AG09309 (cell line): ENCODE measurements around the gene C19orf25.

Source experiments
- DNase-seq: peaks from one replicate; pipeline ENCODE4 v3.0.0-alpha.2; 2010; ENCODE audit warnings: low read depth
- H3K4me3 ChIP-seq: 2 replicates; pipeline ENCODE4 v1.5.1; 2011; ENCODE audit warnings: mild to moderate bottlenecking, low read depth, low read length, moderate library complexity; ENCODE audit not compliant: control insufficient read depth
- TF ChIP-seq, protein P1 (sequence below): IDR thresholded peaks from 2 replicates; pipeline ENCODE4 v1.5.1; 2011; ENCODE audit warnings: mild to moderate bottlenecking, low read depth, low read length, inconsistent platforms; ENCODE audit not compliant: insufficient read depth, control insufficient read depth; ENCODE audit errors: missing control alignments

The C19orf25 gene

DNA sequence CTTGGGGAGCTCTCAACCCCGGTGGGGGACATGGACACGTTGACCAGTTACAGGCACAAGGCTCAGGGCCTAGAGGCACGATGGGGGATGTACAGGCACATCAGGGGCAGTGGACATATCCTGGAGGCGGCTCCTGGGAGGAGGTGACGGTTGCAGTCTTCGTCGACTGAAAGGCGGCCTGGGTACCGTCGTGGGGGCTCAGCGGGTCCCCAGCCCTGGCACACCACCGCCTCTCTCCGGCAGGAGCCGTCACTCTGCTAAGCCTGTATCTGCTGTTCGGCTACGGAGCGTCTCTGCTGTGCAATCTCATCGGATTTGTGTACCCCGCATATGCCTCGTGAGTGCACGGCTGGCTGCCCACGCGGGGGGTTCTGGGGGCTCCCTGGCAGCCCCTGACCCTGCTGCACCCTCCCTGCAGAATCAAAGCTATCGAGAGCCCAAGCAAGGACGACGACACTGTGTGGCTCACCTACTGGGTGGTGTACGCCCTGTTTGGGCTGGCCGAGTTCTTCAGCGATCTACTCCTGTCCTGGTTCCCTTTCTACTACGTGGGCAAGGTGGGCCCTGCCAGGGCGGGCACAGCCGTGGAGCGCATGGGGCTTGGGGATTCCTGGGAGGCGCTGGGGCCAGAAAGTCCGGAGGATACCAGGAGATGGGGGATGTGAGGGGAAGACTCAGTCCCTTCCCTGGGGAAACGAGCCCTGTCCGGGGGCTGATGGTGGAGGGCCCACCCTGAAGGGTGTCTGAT lies 16.2 kb upstream of the C19orf25 start:
- H3K4me3 ChIP-seq = no peak overlapping the region
- DNase-seq = no peak
- TF ChIP-seq, protein P1, sequence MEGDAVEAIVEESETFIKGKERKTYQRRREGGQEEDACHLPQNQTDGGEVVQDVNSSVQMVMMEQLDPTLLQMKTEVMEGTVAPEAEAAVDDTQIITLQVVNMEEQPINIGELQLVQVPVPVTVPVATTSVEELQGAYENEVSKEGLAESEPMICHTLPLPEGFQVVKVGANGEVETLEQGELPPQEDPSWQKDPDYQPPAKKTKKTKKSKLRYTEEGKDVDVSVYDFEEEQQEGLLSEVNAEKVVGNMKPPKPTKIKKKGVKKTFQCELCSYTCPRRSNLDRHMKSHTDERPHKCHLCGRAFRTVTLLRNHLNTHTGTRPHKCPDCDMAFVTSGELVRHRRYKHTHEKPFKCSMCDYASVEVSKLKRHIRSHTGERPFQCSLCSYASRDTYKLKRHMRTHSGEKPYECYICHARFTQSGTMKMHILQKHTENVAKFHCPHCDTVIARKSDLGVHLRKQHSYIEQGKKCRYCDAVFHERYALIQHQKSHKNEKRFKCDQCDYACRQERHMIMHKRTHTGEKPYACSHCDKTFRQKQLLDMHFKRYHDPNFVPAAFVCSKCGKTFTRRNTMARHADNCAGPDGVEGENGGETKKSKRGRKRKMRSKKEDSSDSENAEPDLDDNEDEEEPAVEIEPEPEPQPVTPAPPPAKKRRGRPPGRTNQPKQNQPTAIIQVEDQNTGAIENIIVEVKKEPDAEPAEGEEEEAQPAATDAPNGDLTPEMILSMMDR = no peak

DNA sequence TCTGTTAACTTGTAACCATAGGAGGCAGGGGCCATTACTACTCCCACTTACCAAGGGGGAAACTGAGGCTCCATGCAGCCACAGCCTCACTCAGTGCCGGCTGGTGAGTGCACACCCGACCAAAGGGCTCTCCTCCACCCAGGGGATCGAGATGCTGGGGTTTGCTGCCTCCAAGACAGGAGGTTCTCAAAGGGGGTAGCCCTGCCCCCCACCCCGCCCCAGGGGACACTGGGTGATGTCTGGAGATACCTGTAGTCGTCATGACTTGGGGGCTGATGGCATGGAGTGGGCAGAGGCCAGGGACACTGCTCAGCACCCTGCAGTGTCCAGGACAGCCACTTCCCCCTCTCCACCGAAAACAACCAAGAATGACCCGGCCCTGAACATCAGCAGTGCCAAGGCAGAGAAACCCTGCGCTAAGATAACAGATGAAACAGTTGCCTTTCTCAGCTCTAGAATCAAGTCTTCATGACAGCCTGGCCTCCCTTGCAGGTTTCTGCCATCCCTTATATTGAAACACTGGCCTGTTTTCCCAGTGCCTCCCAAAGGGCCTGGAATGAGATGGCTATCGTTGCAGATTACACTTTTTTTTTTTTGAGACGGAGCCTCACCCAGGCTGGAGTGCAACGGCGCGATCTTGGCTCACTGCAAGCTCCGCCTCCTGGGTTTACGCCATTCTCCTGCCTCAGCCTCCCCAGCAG lies 15.2 kb upstream of the C19orf25 start:
- TF ChIP-seq, protein P1 = no peak
- DNase-seq = no peak
- H3K4me3 ChIP-seq = no peak overlapping the region

DNA sequence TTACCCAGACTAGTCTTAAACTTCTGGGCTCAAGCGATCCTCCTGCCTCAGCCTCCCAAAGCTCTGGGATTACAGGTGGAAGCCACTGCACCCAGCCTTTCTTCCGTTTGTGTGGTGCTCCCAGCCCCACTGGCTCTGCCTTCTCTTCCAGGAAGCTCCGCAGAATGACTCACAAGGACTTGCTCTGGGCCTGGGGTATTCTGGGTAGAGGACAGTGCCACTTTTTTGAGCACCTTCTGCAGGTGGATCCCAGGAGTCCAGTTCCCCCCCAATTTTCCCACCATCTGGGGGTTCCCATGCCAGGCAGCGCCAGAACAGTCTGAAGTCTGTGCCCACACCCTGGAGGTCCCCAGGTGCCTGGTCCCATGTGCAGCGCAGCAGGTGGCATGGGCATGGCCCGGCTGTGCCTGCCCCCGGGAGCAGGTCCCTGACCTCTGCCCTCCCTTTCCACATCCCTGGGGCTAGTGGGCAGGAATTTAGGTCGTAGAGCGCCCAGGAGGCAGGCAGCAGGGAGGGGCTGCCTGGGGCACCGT lies 13.5 kb upstream of the C19orf25 start:
- TF ChIP-seq, protein P1 = no peak

DNA sequence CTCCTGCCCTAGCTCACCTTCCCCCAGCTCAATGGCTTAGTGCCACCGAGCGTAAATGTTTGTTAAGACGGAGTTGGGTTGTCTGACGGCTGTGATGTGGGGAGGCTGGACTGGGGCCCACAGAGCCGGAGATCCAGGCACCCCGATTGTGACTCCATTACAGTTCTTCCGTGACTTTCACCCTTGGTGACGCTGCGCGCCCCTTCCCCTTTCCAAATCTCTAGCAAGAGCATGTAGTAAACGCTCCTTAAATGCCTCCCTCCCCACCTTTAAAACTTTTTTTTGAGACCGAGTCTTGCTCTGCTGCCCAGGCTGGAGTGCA lies 12.8 kb upstream of the C19orf25 start:
- no peak overlapping the region for H3K4me3 ChIP-seq
- DNase-seq = no peak
- TF ChIP-seq, protein P1 = no peak

More for the DNA sequence above, 13.5 kb upstream of the C19orf25 start:
- DNase-seq = no peak
- H3K4me3 ChIP-seq = no peak overlapping the region

DNA sequence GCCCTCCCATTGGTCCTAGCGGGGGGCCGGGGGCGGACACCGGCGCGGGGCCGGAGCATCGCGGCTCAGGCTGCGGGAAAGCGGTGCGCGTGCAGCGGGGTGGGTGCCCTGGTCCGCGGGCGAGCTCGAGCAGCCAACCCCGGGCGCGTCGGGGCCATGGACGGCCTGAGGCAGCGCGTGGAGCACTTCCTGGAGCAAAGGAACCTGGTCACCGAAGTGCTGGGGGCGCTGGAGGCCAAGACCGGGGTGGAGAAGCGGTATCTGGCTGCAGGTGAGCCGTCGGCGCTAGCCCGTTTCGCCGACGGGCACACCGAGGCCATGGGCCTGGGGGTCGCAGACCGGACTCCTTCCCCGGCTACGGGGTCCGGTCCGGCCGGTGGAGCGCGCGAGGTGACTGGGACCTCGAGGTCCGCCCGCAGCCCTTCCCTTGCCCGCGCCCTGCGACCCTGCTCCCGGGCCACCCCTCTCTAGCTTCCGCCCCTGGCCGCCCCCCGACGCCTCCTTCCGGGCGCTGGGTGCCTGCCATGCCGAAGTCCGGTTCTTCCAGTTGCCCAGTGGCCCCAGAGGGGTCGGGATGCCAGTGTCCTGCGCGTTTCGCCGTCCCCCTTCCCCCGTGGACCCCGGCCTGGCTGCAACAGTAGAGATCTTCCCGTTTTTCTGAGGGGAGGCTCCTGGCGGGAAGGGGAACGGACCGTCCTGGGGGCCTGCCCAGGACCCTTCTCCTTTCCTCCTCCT lies 12.3 kb upstream of the C19orf25 start, which contains the start of gene REEP6:
Gene REEP6 (plus strand): TSS at position 68 of the 735 bp plus-strand sequence. CDS start 89 bp downstream, at position 157.
- DNase-seq = no peak
- peak within 1 kb of the TSS; percentile 53 for H3K4me3 ChIP-seq
- TF ChIP-seq, protein P1 = no peak
